Subcutaneous abdominal adipose tissue (tissue), 5 donors: ENCODE results near the gene EFCAB10.

ENCODE experiments used
- H3K27ac ChIP-seq: one replicate; pipeline ENCODE4 v1.7.0; 2013; ENCODE audit warnings: low read depth, mild to moderate bottlenecking, inconsistent platforms, low read length, moderate library complexity
- H3K27me3 ChIP-seq, 5 donors: one replicate each; pipeline ENCODE4 v1.7.0; 2013; ENCODE audit warnings: low read length in 5 of 5, inconsistent platforms in 1 of 5; ENCODE audit not compliant: control insufficient read depth in 5 of 5, insufficient read depth in 4 of 5
- H3K36me3 ChIP-seq, 5 donors: one replicate each; pipeline ENCODE4 v1.7.0; 2013; ENCODE audit warnings: low read length in 5 of 5; ENCODE audit not compliant: control insufficient read depth in 5 of 5, insufficient read depth in 5 of 5
- H3K4me1 ChIP-seq, 5 donors: one replicate each; pipeline ENCODE4 v1.7.0; 2013; ENCODE audit warnings: low read length in 5 of 5, mild to moderate bottlenecking in 3 of 5, moderate library complexity in 1 of 5; ENCODE audit not compliant: control insufficient read depth in 5 of 5, insufficient read depth in 5 of 5
- H3K4me3 ChIP-seq, 5 donors: one replicate each; pipeline ENCODE4 v1.7.0; 2013; ENCODE audit warnings: low read length in 5 of 5, low read depth in 1 of 5
- H3K9ac ChIP-seq, 5 donors: one replicate each; pipeline ENCODE4 v1.7.0; 2013; ENCODE audit warnings: low read length in 5 of 5, mild to moderate bottlenecking in 4 of 5, moderate library complexity in 3 of 5
- H3K9me3 ChIP-seq, 5 donors: one replicate each; pipeline ENCODE4 v1.7.0; 2013; ENCODE audit warnings: low read length in 5 of 5; ENCODE audit not compliant: control insufficient read depth in 5 of 5
- donor health status: healthy.
- donor health status: healthy.
- donor health status: healthy.
- donor health status: healthy.
- donor health status: healthy.

Gene EFCAB10

GRCh38 chr7:105583061-105583460 lies 1.8 kb upstream of the EFCAB10 start:
- peaks cover 0 to 9% (median 7%) of the 10 kb centered on the region in 5 donors for H3K4me1 ChIP-seq
- no peak overlapping the region for H3K27ac ChIP-seq
- no peak overlapping the region for H3K9ac ChIP-seq
- no peak overlapping the region for H3K4me3 ChIP-seq
- peaks cover 0 to 6% (median 2%) of the 10 kb centered on the region in 5 donors for H3K27me3 ChIP-seq
- no peaks in the 10 kb centered on the region for H3K36me3 ChIP-seq
- H3K9me3 ChIP-seq: no peaks in the 10 kb centered on the region

GRCh38 chr7:105580022-105580740 lies 1.1 kb downstream of the EFCAB10 start:
- Histone ChIP-seq H3K27me3 (peaks cover 0 to 6% (median 2%) of the 10 kb centered on the region in 5 donors), H3K4me3 (no peak overlapping the region), H3K4me1 (peaks cover 0 to 9% (median 7%) of the 10 kb centered on the region in 5 donors), H3K27ac (no peak overlapping the region), H3K36me3 (no peaks in the 10 kb centered on the region), H3K9ac (no peak overlapping the region), H3K9me3 (no peaks in the 10 kb centered on the region)

- Histone ChIP-seq H3K4me1 (peaks cover 0 to 9% (median 7%) of the 10 kb centered on the region in 5 donors), H3K9me3 (no peaks in the 10 kb centered on the region), H3K27me3 (peaks cover 0 to 6% (median 2%) of the 10 kb centered on the region in 5 donors), H3K4me3 (no peak overlapping the region), H3K36me3 (no peaks in the 10 kb centered on the region), H3K27ac (no peak overlapping the region), H3K9ac (no peak overlapping the region)
These were observed 2.8 kb downstream of the EFCAB10 start for GRCh38 chr7:105578496-105578895.

GRCh38 chr7:105577251-105577650 lies 4.0 kb downstream of the EFCAB10 start:
- H3K4me3 ChIP-seq: no peak overlapping the region
- H3K27ac ChIP-seq: no peak overlapping the region
- H3K27me3 ChIP-seq: peaks cover 0 to 6% (median 2%) of the 10 kb centered on the region in 5 donors
- H3K4me1 ChIP-seq: peaks cover 0 to 9% (median 7%) of the 10 kb centered on the region in 5 donors
- H3K9me3 ChIP-seq: no peaks in the 10 kb centered on the region
- no peaks in the 10 kb centered on the region for H3K36me3 ChIP-seq
- H3K9ac ChIP-seq: no peak overlapping the region

GRCh38 chr7:105571891-105572290 lies 9.4 kb downstream of the EFCAB10 start:
- Histone ChIP-seq H3K36me3 (peaks cover 8 to 22% (median 11%) of the 10 kb centered on the region in 5 donors), H3K27ac (no peak overlapping the region), H3K9me3 (no peaks in the 10 kb centered on the region), H3K27me3 (no peaks in the 10 kb centered on the region), H3K4me1 (peaks cover 0 to 5% (median 3%) of the 10 kb centered on the region in 5 donors), H3K9ac (no peak overlapping the region), H3K4me3 (no peak overlapping the region)

GRCh38 chr7:105567821-105568220 lies 13.5 kb downstream of the EFCAB10 start:
- Histone ChIP-seq H3K4me1 (peaks cover 0 to 5% (median 3%) of the 10 kb centered on the region in 5 donors), H3K4me3 (no peak overlapping the region), H3K27ac (no peak overlapping the region), H3K36me3 (peaks cover 20 to 60% (median 38%) of the 10 kb centered on the region in 5 donors), H3K27me3 (no peaks in the 10 kb centered on the region), H3K9ac (no peak overlapping the region), H3K9me3 (no peaks in the 10 kb centered on the region)

- no peaks in the 10 kb centered on the region for H3K27me3 ChIP-seq
- H3K4me1 ChIP-seq: peaks cover 0 to 5% (median 3%) of the 10 kb centered on the region in 5 donors
- no peaks in the 10 kb centered on the region for H3K9me3 ChIP-seq
- no peak overlapping the region for H3K9ac ChIP-seq
- no peak overlapping the region for H3K27ac ChIP-seq
- H3K36me3 ChIP-seq: peaks cover 20 to 67% (median 44%) of the 10 kb centered on the region in 5 donors
- no peak overlapping the region for H3K4me3 ChIP-seq
These were observed 14.3 kb downstream of the EFCAB10 start for GRCh38 chr7:105567024-105567423.

- no peak overlapping the region for H3K9ac ChIP-seq
- no peak overlapping the region for H3K4me3 ChIP-seq
- no peaks in the 10 kb centered on the region for H3K9me3 ChIP-seq
- H3K27ac ChIP-seq: no peak overlapping the region
- no peaks in the 10 kb centered on the region for H3K27me3 ChIP-seq
- H3K4me1 ChIP-seq: no peaks in the 10 kb centered on the region
- peaks cover 20 to 77% (median 48%) of the 10 kb centered on the region in 5 donors for H3K36me3 ChIP-seq
These were observed 16.1 kb downstream of the EFCAB10 start for GRCh38 chr7:105565190-105565589.

GRCh38 chr7:105559926-105560325 lies 21.4 kb downstream of the EFCAB10 start:
- H3K27ac ChIP-seq: no peak overlapping the region
- H3K4me3 ChIP-seq: no peak overlapping the region
- no peak overlapping the region for H3K9ac ChIP-seq
- H3K27me3 ChIP-seq: no peaks in the 10 kb centered on the region
- H3K9me3 ChIP-seq: no peaks in the 10 kb centered on the region
- H3K4me1 ChIP-seq: no peaks in the 10 kb centered on the region
- peaks cover 7 to 69% (median 40%) of the 10 kb centered on the region in 5 donors for H3K36me3 ChIP-seq

- Histone ChIP-seq H3K9me3 (no peaks in the 10 kb centered on the region), H3K27me3 (no peaks in the 10 kb centered on the region), H3K36me3 (peaks cover 17 to 60% (median 45%) of the 10 kb centered on the region in 5 donors), H3K4me3 (no peak overlapping the region), H3K27ac (no peak overlapping the region), H3K9ac (no peak overlapping the region), H3K4me1 (peaks cover 0 to 7% (median 3%) of the 10 kb centered on the region in 5 donors)
These were observed 43.0 kb downstream of the EFCAB10 start for GRCh38 chr7:105538339-105538738.
